Subcutaneous adipose tissue (tissue), 4 donors: ENCODE measurements around the gene DCLK2. TPM values are rescaled to one million over a fixed set of nuclear protein-coding genes. Genes with fewer than 3 reads are reported as not detected.

Experiments used
- CTCF ChIP-seq: fragments of 450-650 bp; IDR thresholded peaks from one replicate; pipeline ENCODE4 v1.5.1; 2016; ENCODE audit warnings: low read depth, mild to moderate bottlenecking, control low read depth, antibody characterized with exemption, moderate library complexity
- total RNA-seq, 4 donors: library from RNA; depleted of rRNA; stranded (reverse); fragments of >200 nt; gene quantifications; one replicate each; pipeline ENCODE4 v1.1.0, GENCODE V29; 2016

The DCLK2 gene
- 1 to 10 TPM; 2.4 to 6.2 (median 3.9) TPM for total RNA-seq

- no peak for TF ChIP-seq CTCF
Observed at GRCh38 chr4:150078041-150078578, at the start of gene DCLK2. Gene DCLK2, plus strand, starts transcription at chr4:150078445. Its CDS starts 583 bp downstream, at chr4:150079028.

GRCh38 chr4:150032541-150032940, 45.7 kb upstream of the DCLK2 start:
- no peak for TF ChIP-seq CTCF

- no peak for TF ChIP-seq CTCF
Observed at GRCh38 chr4:150033081-150033480, 45.2 kb upstream of the DCLK2 start.

- no peak for TF ChIP-seq CTCF
Observed at GRCh38 chr4:150033901-150034300, 44.3 kb upstream of the DCLK2 start.

- TF ChIP-seq CTCF: no peak
Observed at GRCh38 chr4:150037251-150037856, 40.9 kb upstream of the DCLK2 start.

- no peak for TF ChIP-seq CTCF
Observed at GRCh38 chr4:150038335-150039076, 39.7 kb upstream of the DCLK2 start.

- TF ChIP-seq CTCF: no peak
Observed at GRCh38 chr4:150039274-150040127, 38.7 kb upstream of the DCLK2 start.
